Endothelial cell of umbilical vein (primary cell): ENCODE data around the gene GEMIN8.

Experiments used
- CTCF ChIP-seq, 2 donors: IDR thresholded peaks; 1 replicate in 1 of 2; 2 replicates in 1 of 2; pipeline ENCODE4 v1.5.1; 2011; ENCODE audit warnings: low read length in 2 of 2, mild to moderate bottlenecking in 2 of 2, moderate library complexity in 2 of 2, control low read depth in 1 of 2, inconsistent platforms in 1 of 2, low read depth in 1 of 2; ENCODE audit not compliant: insufficient read depth in 1 of 2; ENCODE audit errors: extremely low read depth in 1 of 2
- EZH2 ChIP-seq: IDR thresholded peaks from 2 replicates; pipeline ENCODE4 v1.6.1; 2012; ENCODE audit warnings: borderline replicate concordance, low read depth, mild to moderate bottlenecking, moderate library complexity, low read length, inconsistent platforms; ENCODE audit not compliant: severe bottlenecking
- FOS ChIP-seq: IDR thresholded peaks from 2 replicates; pipeline ENCODE4 v1.6.1; 2011; ENCODE audit warnings: mild to moderate bottlenecking, low read length, moderate library complexity, borderline replicate concordance; ENCODE audit not compliant: insufficient read depth
- JUN ChIP-seq: IDR thresholded peaks from 2 replicates; pipeline ENCODE4 v1.6.1; 2011; ENCODE audit warnings: borderline replicate concordance, low read depth; ENCODE audit not compliant: insufficient read length, insufficient read depth
- MYC ChIP-seq: IDR thresholded peaks from one replicate; pipeline ENCODE4 v1.6.1; 2011; ENCODE audit warnings: mild to moderate bottlenecking, low read depth, low read length
- POLR2A ChIP-seq: IDR thresholded peaks from 2 replicates; pipeline ENCODE4 v1.6.1; 2012; ENCODE audit warnings: low read depth, mild to moderate bottlenecking, control low read depth, low read length
- POLR2AphosphoS5 ChIP-seq: IDR thresholded peaks from 2 replicates; pipeline ENCODE4 v1.6.1; 2012; ENCODE audit warnings: low read depth, mild to moderate bottlenecking, control low read depth, low read length, moderate library complexity; ENCODE audit not compliant: insufficient read depth

- TF ChIP-seq POLR2AphosphoS5 (no peak), CTCF (IDR thresholded peaks at IDR 0.05; ENCODE audit: extremely low read depth in 1 of 2, insufficient read depth in 1 of 2, low read depth in 1 of 2, low read length in 2 of 2) (no peak), EZH2 (no peak), POLR2A (no peak), FOS (no peak), MYC (no peak), JUN (no peak)
Observed at GRCh38 chrX:14029039-14029424, 660 bp downstream of the GEMIN8 start.
